HG02870 (cell line): ENCODE results near the gene VIL1.

Source experiments
- ATAC-seq: cut with Tn5 transposase; IDR thresholded peaks from one replicate; pipeline ENCODE4 v1.9.1; 2021; ENCODE audit warnings: mild to moderate bottlenecking, moderate library complexity; ENCODE audit not compliant: unreplicated experiment

VIL1 gene

DNA sequence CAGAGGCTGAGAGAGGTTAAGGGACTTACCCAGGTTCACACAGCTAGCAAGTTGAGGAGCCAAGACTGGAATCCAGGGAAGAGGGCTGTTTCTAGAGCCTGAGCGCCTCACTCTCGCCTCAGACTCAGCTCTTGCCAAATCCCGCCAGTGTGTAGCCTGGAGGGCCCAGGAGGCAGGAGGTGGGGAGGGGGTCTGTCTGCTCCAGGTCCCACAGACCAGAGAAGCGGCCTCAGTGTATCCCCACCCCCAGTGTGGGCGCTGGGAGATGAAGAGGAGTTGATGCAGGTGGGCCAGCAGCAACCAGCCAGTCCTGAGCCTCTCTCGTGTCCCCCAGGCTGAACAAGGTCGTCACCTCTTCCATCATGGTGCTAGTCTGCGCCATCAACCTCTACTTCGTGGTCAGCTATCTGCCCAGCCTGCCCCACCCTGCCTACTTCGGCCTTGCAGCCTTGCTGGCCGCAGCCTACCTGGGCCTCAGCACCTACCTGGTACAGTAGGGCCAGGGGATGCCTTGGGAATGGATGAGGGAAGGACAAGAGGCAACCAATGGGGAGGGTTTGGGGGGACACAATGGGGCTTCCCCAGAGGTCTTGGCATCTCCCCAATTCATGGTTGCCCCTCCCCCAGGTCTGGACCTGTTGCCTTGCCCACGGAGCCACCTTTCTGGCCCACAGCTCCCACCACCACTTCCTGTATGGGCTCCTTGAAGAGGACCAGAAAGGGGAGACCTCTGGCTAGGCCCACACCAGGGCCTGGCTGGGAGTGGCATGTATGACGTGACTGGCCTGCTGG, 24.4 kb upstream of the VIL1 start:
- no peak for ATAC-seq

GRCh38 chr2:218395090-218395444, 23.9 kb upstream of the VIL1 start:
- ATAC-seq, result no peak

DNA sequence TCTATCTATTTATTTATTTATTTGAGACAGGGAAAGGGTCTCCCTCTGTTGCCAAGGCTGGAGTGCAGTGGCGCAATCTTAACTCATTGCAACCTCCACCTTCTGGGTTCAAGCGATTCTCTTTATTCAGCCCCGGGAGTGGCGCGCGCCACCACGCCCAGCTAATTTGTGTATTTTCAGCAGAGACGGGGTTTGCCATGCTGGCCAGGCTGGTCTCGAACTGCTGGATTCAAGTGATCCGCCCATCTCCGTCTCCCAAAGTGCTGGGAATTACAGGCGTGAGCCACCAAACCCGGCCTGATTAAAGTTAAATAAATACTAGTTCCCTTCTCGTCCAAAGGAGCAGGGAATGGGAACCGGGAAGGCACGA, 23.5 kb upstream of the VIL1 start:
- no peak for ATAC-seq

- peak; percentile 38 for ATAC-seq
Observed at GRCh38 chr2:218395826-218396687, 22.9 kb upstream of the VIL1 start.

GRCh38 chr2:218396688-218397462, 22.0 kb upstream of the VIL1 start:
- ATAC-seq, result no peak

- ATAC-seq, result no peak
Observed at GRCh38 chr2:218397463-218397819, 21.5 kb upstream of the VIL1 start.

DNA sequence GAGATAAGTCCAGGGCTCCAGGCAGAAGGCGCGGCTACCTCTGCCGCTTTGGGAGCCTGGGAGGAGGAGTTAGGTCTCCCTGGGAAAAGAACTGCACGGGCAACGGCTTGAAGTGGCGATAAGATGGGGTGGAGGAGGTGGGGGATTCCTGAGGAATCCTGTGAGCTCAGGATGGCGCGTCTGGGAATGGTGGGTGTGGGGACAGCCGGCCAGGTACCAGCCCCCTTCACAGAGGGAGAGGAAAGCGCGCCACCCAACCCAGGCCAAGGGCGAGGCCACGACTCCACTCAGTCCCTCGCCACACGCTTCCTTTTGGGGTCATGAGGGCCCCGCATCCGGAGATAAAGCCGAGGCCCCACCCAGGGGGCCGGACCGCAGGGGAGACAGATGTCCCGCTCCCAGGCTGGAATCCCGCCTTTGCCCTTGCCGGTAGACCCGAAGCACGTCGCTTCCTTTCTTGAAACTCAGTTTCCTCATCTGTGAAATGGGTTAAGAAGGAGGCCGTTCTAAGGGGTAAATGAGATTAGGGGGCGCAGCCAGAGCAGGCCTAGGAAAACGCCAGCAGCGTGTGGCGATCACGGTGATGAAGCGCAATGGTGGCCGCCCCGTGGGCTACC, 21.0 kb upstream of the VIL1 start:
- no peak for ATAC-seq

DNA sequence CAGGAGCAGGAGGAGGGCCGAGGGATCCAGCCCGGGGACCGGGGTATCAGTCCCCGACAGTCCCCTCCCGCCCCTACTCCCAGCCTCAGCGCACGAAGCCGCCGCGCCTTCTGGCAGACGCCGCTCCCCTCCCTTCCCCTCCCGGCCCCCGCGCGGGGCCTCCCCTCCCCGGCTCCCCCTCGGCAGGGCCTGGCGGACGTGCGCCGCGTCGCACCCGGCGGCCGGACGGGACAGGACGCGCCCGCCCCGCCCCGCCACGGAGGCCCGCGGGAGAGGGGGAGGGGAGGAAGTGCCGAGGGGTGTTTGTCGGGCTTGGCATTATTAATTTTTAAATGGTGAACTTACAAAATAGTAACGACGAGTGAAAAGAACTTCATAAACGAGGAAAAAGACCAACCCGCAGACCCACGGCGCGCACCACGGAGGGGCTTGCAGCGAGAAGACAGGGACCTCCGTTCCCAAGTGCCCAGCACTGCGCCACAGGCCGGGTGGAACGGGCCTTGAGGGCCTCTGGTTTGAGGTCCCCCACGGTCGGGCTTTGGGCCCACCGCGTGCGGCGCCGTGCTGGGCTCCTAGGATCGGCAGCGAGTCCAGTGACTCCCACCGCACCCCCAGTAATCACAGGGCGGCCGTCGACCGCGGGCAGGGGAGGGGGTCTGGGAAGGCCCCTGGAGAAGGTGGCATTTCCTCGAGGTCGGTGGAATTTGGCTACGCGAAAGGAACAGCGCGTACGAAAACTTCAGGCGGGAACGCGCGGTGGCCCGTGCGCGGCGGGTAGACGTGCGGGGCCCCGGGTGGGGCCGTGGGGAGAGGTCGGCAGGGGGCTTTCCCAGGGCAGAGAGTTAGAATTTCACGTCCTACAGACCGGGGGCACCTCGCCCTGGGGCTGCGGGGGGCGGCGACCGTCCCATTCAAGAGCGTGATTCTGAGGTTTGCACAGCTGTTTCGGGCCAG, 20.2 kb upstream of the VIL1 start:
- ATAC-seq, result peak; percentile 2

- ATAC-seq, result peak; percentile 35
Observed at GRCh38 chr2:218399391-218400166, 19.3 kb upstream of the VIL1 start, which contains the start of gene CTDSP1. Gene CTDSP1, plus strand, starts transcription at chr2:218399868. Its CDS starts 223 bp downstream, at chr2:218400091.

DNA sequence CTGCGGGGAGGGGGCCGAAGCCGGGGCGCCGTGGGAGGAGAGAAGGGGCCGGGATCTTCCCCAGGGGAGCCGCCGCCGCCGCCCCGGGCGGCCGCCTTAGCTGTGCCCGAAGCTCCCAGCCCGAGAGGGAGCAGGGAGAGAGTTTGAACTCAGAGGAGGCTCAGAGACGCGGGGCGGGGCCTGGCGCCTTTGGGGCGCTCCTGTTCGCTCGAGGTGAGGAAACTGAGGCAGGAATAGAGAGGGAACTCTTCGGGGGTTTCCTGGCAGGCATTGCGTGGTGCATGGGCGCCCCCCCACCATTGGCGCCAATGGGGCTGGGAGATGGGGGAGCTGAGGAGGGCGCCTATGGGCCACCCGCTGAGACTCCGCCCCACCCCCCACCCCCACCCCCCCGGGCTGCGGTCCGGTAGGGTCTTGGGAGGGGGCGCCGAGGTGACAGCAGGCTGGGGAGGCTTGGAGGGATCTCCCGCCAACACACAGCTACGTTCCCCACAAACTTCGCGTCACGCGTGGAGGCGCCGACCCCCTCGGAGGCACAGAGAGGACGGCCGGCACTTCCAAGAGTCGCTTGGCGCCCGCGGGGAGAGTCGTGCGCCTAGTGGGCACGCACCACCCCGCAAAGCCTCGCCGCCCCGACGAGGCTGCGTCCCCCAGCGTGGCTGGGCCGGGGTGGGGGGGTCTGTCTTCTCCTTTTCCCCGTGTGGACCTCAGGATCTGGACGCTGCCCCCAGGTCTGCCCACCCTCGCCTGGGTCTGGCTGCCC, 18.6 kb upstream of the VIL1 start:
- no peak for ATAC-seq

GRCh38 chr2:218400930-218401881, 17.7 kb upstream of the VIL1 start:
- no peak for ATAC-seq

DNA sequence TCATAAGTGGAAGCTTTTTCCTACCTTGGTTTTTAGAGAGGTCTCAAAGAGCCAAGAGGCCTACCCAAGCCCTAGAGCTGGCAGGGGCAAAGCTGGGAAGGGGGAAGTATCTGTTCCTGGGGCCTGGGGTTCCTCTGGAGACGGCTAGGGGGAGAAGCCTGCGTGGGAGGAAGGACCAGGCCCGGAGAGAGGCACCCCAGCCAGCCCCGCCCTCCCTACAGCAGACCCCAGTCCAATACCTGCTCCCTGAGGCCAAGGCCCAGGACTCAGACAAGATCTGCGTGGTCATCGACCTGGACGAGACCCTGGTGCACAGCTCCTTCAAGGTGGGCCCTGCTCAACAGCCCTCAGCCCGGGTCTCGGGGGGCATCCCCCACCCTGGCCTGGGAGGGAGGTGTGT, 17.0 kb upstream of the VIL1 start:
- no peak for ATAC-seq

- ATAC-seq, result no peak
Observed at GRCh38 chr2:218402491-218402901, 16.4 kb upstream of the VIL1 start.

DNA sequence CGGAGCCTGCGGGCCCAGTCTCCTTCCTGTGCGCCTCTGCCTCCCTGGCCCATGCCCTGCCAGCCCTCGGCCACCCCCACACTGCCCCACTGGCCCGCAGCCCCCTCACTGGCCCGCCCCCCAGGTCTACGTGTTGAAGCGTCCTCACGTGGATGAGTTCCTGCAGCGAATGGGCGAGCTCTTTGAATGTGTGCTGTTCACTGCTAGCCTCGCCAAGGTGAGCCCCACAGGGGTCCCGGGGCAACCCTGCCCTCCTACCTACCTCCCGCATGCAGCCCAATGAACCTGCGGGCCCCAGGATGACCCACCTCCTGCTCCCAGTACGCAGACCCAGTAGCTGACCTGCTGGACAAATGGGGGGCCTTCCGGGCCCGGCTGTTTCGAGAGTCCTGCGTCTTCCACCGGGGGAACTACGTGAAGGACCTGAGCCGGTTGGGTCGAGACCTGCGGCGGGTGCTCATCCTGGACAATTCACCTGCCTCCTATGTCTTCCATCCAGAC, 16.0 kb upstream of the VIL1 start:
- no peak for ATAC-seq

DNA sequence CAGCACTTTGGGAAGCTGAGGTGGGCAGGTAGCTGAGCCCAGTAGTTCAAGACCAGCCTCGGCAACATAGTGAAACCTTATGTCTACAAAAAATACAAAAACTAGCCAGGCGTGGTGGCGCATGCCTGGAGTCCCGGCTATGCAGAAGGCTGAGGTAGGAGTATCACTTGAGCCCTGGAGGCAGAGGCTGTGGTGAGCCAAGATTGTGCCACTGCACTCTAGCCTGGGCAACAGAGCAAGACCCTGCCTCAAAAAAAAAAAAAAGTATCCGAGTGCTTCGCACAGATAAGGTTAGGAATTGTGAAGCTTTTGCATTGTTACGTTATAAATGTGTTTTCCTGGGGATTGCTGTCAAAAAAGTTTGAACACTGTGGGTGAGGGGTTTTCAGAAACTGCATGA, 15.1 kb upstream of the VIL1 start:
- no peak for ATAC-seq

DNA sequence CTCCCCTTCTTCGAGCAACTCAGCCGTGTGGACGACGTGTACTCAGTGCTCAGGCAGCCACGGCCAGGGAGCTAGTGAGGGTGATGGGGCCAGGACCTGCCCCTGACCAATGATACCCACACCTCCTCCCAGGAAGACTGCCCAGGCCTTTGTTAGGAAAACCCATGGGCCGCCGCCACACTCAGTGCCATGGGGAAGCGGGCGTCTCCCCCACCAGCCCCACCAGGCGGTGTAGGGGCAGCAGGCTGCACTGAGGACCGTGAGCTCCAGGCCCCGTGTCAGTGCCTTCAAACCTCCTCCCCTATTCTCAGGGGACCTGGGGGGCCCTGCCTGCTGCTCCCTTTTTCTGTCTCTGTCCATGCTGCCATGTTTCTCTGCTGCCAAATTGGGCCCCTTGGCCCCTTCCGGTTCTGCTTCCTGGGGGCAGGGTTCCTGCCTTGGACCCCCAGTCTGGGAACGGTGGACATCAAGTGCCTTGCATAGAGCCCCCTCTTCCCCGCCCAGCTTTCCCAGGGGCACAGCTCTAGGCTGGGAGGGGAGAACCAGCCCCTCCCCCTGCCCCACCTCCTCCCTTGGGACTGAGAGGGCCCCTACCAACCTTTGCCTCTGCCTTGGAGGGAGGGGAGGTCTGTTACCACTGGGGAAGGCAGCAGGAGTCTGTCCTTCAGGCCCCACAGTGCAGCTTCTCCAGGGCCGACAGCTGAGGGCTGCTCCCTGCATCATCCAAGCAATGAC, 14.4 kb upstream of the VIL1 start:
- no peak for ATAC-seq
